WERI-Rb-1 (cell line): Measurements from ENCODE around the gene G6PC1.
"Not testable (repeated sequence)": the region's sequence is repeated elsewhere in the genome, so short reads cannot be mapped to it uniquely, and the experiment has no call there.

Source experiments
- DNase-seq: peaks from one replicate; pipeline ENCODE4 v3.0.0-alpha.2; 2020
- H3K27ac ChIP-seq: fragments of 250-450 bp; sonication (Bioruptor Pico); 2 replicates; pipeline ENCODE4 v1.5.1; 2020; ENCODE audit warnings: mild to moderate bottlenecking, moderate library complexity
- H3K27me3 ChIP-seq: fragments of 250-450 bp; sonication (Bioruptor Pico); 2 replicates; pipeline ENCODE4 v1.5.1; 2021; ENCODE audit warnings: mild to moderate bottlenecking, low read depth, moderate library complexity; ENCODE audit not compliant: insufficient read depth, severe bottlenecking
- H3K36me3 ChIP-seq: fragments of 250-450 bp; sonication (Bioruptor Pico); 2 replicates; pipeline ENCODE4 v1.5.1; 2020; ENCODE audit warnings: mild to moderate bottlenecking, moderate library complexity
- H3K4me3 ChIP-seq: 2 replicates; pipeline ENCODE4 v1.5.1; 2011; ENCODE audit warnings: low read depth, mild to moderate bottlenecking, control low read depth, low read length
- H3K9me3 ChIP-seq: fragments of 250-450 bp; sonication (Bioruptor Pico); 2 replicates; pipeline ENCODE4 v1.5.1; 2021; ENCODE audit warnings: mild to moderate bottlenecking, moderate library complexity; ENCODE audit not compliant: severe bottlenecking
- CTCF ChIP-seq: IDR thresholded peaks from 2 replicates; pipeline ENCODE4 v1.5.1; 2011; ENCODE audit warnings: low read depth, mild to moderate bottlenecking, control low read depth, inconsistent platforms, low read length

Gene G6PC1

GRCh38 chr17:42880776-42881310, 19.8 kb upstream of the G6PC1 start:
- H3K27me3 ChIP-seq, result no peaks in the 10 kb centered on the region
- no peaks in the 10 kb centered on the region for H3K36me3 ChIP-seq
- H3K27ac ChIP-seq, result no peak overlapping the region
- H3K4me3 ChIP-seq, result no peak overlapping the region
- no peak for DNase-seq
- TF ChIP-seq CTCF, result no peak
- peaks cover 3% of the 10 kb centered on the region for H3K9me3 ChIP-seq

GRCh38 chr17:42881706-42882105, 18.9 kb upstream of the G6PC1 start:
- H3K36me3 ChIP-seq, H3K4me3 ChIP-seq, H3K27me3 ChIP-seq, H3K9me3 ChIP-seq, H3K27ac ChIP-seq: not testable (repeated sequence)
- DNase-seq, result peak; percentile 32

GRCh38 chr17:42882166-42882565, 18.4 kb upstream of the G6PC1 start:
- no peak for DNase-seq
- no peak for TF ChIP-seq CTCF
- no peaks in the 10 kb centered on the region for H3K9me3 ChIP-seq
- H3K36me3 ChIP-seq, result no peaks in the 10 kb centered on the region
- H3K27me3 ChIP-seq, result no peaks in the 10 kb centered on the region
- H3K27ac ChIP-seq, result no peak overlapping the region
- H3K4me3 ChIP-seq, result no peak overlapping the region

GRCh38 chr17:42883802-42884558, 16.6 kb upstream of the G6PC1 start:
- Histone ChIP-seq H3K27ac (no peak overlapping the region), H3K27me3 (no peaks in the 10 kb centered on the region), H3K36me3 (no peaks in the 10 kb centered on the region), H3K4me3 (no peak overlapping the region), H3K9me3 (no peaks in the 10 kb centered on the region)
- no peak for TF ChIP-seq CTCF
- DNase-seq, result no peak

- not testable (repeated sequence) for H3K27ac ChIP-seq, DNase-seq, H3K4me3 ChIP-seq, H3K27me3 ChIP-seq, H3K36me3 ChIP-seq, H3K9me3 ChIP-seq
These were observed 14.8 kb upstream of the G6PC1 start for GRCh38 chr17:42885806-42886205.

GRCh38 chr17:42886283-42887176, 14.1 kb upstream of the G6PC1 start:
- DNase-seq, result no peak
- TF ChIP-seq CTCF, result no peak
- Histone ChIP-seq H3K4me3 (no peak overlapping the region), H3K27me3 (no peaks in the 10 kb centered on the region), H3K9me3 (no peaks in the 10 kb centered on the region), H3K27ac (no peak overlapping the region), H3K36me3 (no peaks in the 10 kb centered on the region)
